ENCODE data around the gene NCAPD2.

- TF ChIP-seq CTCF (IDR thresholded peaks at IDR 0.05): no peak
- TF ChIP-seq ZFX (IDR thresholded peaks at IDR 0.05; ENCODE audit: borderline replicate concordance): no peak
Observed at GRCh38 chr12:6546016-6546415, 52.1 kb downstream of the NCAPD2 start.
